ENCODE measurements around the gene ANAPC13. TPM values are rescaled to one million over a fixed set of nuclear protein-coding genes. Genes with fewer than 3 reads are reported as not detected.
A peak's percentile ranks its signal among the peaks of the same experiment; 100 is the strongest.

The ANAPC13 gene
- total RNA-seq: 41.6 TPM

GRCh38 chr3:134485718-134486576, at the start of gene ANAPC13, which contains the start of gene CEP63:
ANAPC13 (minus strand) TSS chr3:134485985; CDS start chr3:134482904, 3,081 bp downstream.
CEP63 (plus strand) TSS chr3:134486057; CDS start chr3:134495321, 9,264 bp downstream.
- peak; percentile 84 to 87 for DNase-seq (ENCODE audit: low spot score in 2 of 2)
- FAIRE-seq: no peak

GRCh38 chr3:134535186-134535970, 49.6 kb upstream of the ANAPC13 start:
- FAIRE-seq (no peak), DNase-seq (ENCODE audit: low spot score in 2 of 2) (no peak)

- FAIRE-seq (no peak), DNase-seq (ENCODE audit: low spot score in 2 of 2) (no peak)
Observed at GRCh38 chr3:134533493-134533892, 47.7 kb upstream of the ANAPC13 start.

GRCh38 chr3:134527538-134528186, 41.9 kb upstream of the ANAPC13 start:
- DNase-seq (ENCODE audit: low spot score in 2 of 2): no peak
- no peak for FAIRE-seq

GRCh38 chr3:134527037-134527436, 41.3 kb upstream of the ANAPC13 start:
- no peak for FAIRE-seq
- no peak for DNase-seq (ENCODE audit: low spot score in 2 of 2)

GRCh38 chr3:134526319-134526718, 40.5 kb upstream of the ANAPC13 start:
- DNase-seq (ENCODE audit: low spot score in 2 of 2): no peak
- FAIRE-seq: no peak

GRCh38 chr3:134525293-134525692, 39.5 kb upstream of the ANAPC13 start:
- no peak for DNase-seq (ENCODE audit: low spot score in 2 of 2)
- FAIRE-seq: no peak

- DNase-seq (ENCODE audit: low spot score in 2 of 2) (no peak), FAIRE-seq (no peak)
Observed at GRCh38 chr3:134522541-134522940, 36.8 kb upstream of the ANAPC13 start.

- DNase-seq (ENCODE audit: low spot score in 2 of 2): no peak
- no peak for FAIRE-seq
Observed at GRCh38 chr3:134517791-134518190, 32.0 kb upstream of the ANAPC13 start.

- FAIRE-seq (no peak), DNase-seq (ENCODE audit: low spot score in 2 of 2) (no peak)
Observed at GRCh38 chr3:134516905-134517304, 31.1 kb upstream of the ANAPC13 start.

- FAIRE-seq (no peak), DNase-seq (ENCODE audit: low spot score in 2 of 2) (no peak)
Observed at GRCh38 chr3:134511500-134511899, 25.7 kb upstream of the ANAPC13 start.

- DNase-seq (ENCODE audit: low spot score in 2 of 2) (no peak), FAIRE-seq (no peak)
Observed at GRCh38 chr3:134505485-134505884, 19.7 kb upstream of the ANAPC13 start.

- no peak for FAIRE-seq
Observed at GRCh38 chr3:134504132-134504531, 18.3 kb upstream of the ANAPC13 start.

GRCh38 chr3:134503266-134503665, 17.5 kb upstream of the ANAPC13 start:
- FAIRE-seq: no peak

More at GRCh38 chr3:134504132-134504531, 18.3 kb upstream of the ANAPC13 start:
- no peak for DNase-seq (ENCODE audit: low spot score in 2 of 2)

GRCh38 chr3:134496471-134497071, 10.8 kb upstream of the ANAPC13 start:
- no peak for FAIRE-seq
- no peak for DNase-seq (ENCODE audit: low spot score in 2 of 2)

More at GRCh38 chr3:134503266-134503665, 17.5 kb upstream of the ANAPC13 start:
- no peak for DNase-seq (ENCODE audit: low spot score in 2 of 2)

- FAIRE-seq: no peak
- DNase-seq (ENCODE audit: low spot score in 2 of 2): no peak
Observed at GRCh38 chr3:134495980-134496379, 10.2 kb upstream of the ANAPC13 start.

GRCh38 chr3:134494495-134494894, 8.7 kb upstream of the ANAPC13 start:
- FAIRE-seq (no peak), DNase-seq (ENCODE audit: low spot score in 2 of 2) (no peak)

- DNase-seq (ENCODE audit: low spot score in 2 of 2): no peak
- no peak for FAIRE-seq
Observed at GRCh38 chr3:134487406-134487805, 1.6 kb upstream of the ANAPC13 start.

GRCh38 chr3:134486577-134487041, 824 bp upstream of the ANAPC13 start:
- DNase-seq (ENCODE audit: low spot score in 2 of 2) (peak in 1 of 2 donors; percentile 27), FAIRE-seq (no peak)

GRCh38 chr3:134485075-134485717, 589 bp downstream of the ANAPC13 start:
- FAIRE-seq: no peak
- peak in 1 of 2 donors; percentile 32 for DNase-seq (ENCODE audit: low spot score in 2 of 2)

Measured in frontal cortex (tissue), 4 donors.